H1 (cell line): ENCODE results near the gene YAP1. TPM values are rescaled to one million over a fixed set of nuclear protein-coding genes. Genes with fewer than 3 reads are reported as not detected.

Experiments
- CTCF ChIA-PET: fragments of 300-600 bp; sonication (Branson Sonifier 250); formaldehyde crosslinking; loops from one replicate; lab custom pipeline; 2021; ENCODE audit not compliant: partially characterized antibody; lab: Charles Lee
- POLR2A ChIA-PET: fragments of 300-600 bp; sonication (Branson Sonifier 250); formaldehyde crosslinking; loops from one replicate; lab custom pipeline; 2021; ENCODE audit warnings: inconsistent platforms; ENCODE audit not compliant: partially characterized antibody; lab: Charles Lee
- DNase-seq, 2 experiments: peaks; one replicate each; pipeline versions ENCODE4 v3.0.0 to v3.0.0-alpha.2; 2010 to 2022; ENCODE audit warnings: low spot score in 2 of 2, low read depth in 1 of 2, mixed read lengths in 1 of 2
- FAIRE-seq: peaks from 2 replicates; lab custom pipeline; 2011; peaks lifted over from hg19 to GRCh38; lab: Jason Lieb, UNC
- H2AFZ ChIP-seq: 2 replicates; pipeline ENCODE4 v1.8.1; 2012; ENCODE audit warnings: low read length, inconsistent platforms
- H2AK5ac ChIP-seq: 2 replicates; pipeline ENCODE4 v1.6.1; 2013; ENCODE audit warnings: low read depth, low read length
- H2BK120ac ChIP-seq: replicated peaks from 2 replicates; pipeline ENCODE3; 2013; ENCODE audit warnings: low read depth, low read length, inconsistent platforms
- H2BK12ac ChIP-seq: 2 replicates; pipeline ENCODE4 v1.6.1; 2013; ENCODE audit warnings: low read depth, low read length
- H2BK15ac ChIP-seq: 2 replicates; pipeline ENCODE4 v1.6.1; 2013; ENCODE audit warnings: low read length
- H2BK20ac ChIP-seq: 2 replicates; pipeline ENCODE4 v1.6.1; 2013; ENCODE audit warnings: low read length
- H2BK5ac ChIP-seq: 2 replicates; pipeline ENCODE4 v1.6.1; 2013; ENCODE audit warnings: low read depth, low read length
- H3K14ac ChIP-seq: 2 replicates; pipeline ENCODE4 v1.6.1; 2013; ENCODE audit warnings: inconsistent platforms; ENCODE audit not compliant: insufficient read length
- H3K18ac ChIP-seq: 2 replicates; pipeline ENCODE4 v1.6.1; 2013; ENCODE audit warnings: low read length; ENCODE audit errors: extremely low read depth
- H3K23ac ChIP-seq: 2 replicates; pipeline ENCODE4 v1.6.1; 2013; ENCODE audit warnings: inconsistent platforms; ENCODE audit not compliant: insufficient read length
- H3K23me2 ChIP-seq: 2 replicates; pipeline ENCODE4 v1.6.1; 2013; ENCODE audit warnings: low read depth, low read length
- H3K27ac ChIP-seq: 2 replicates; pipeline ENCODE4 v1.6.1; 2011; ENCODE audit warnings: low read depth, low read length, inconsistent platforms
- H3K27me3 ChIP-seq, 4 experiments: replicated peaks in 1 of 4; 1 replicate in 1 of 4; 2 replicates in 3 of 4; pipeline versions ENCODE4 v1.6.1 to v1.8.1; 2011 to 2013; ENCODE audit warnings: low read length in 3 of 4, mild to moderate bottlenecking in 3 of 4, inconsistent platforms in 2 of 4, mixed read lengths in 2 of 4, moderate library complexity in 1 of 4; ENCODE audit not compliant: control insufficient read depth in 3 of 4, insufficient read depth in 3 of 4; ENCODE audit errors: extremely low read depth in 1 of 4
- H3K36me3 ChIP-seq, 4 experiments: 2 replicates each; pipeline versions ENCODE4 v1.6.1 to v1.8.1; 2011 to 2013; ENCODE audit warnings: mild to moderate bottlenecking in 4 of 4, low read length in 3 of 4, moderate library complexity in 2 of 4, control low read depth in 1 of 4, inconsistent platforms in 1 of 4; ENCODE audit not compliant: insufficient read depth in 4 of 4, control insufficient read depth in 2 of 4
- H3K4ac ChIP-seq: replicated peaks from 2 replicates; pipeline ENCODE3; 2013; ENCODE audit warnings: low read length, low read depth, mixed read lengths, inconsistent platforms; ENCODE audit not compliant: insufficient read length
- H3K4me1 ChIP-seq, 4 experiments: replicated peaks in 1 of 4; 1 replicate in 1 of 4; 2 replicates in 3 of 4; pipeline versions ENCODE4 v1.6.1 to v1.8.1; 2011 to 2013; ENCODE audit warnings: low read length in 3 of 4, inconsistent platforms in 2 of 4, mixed read lengths in 1 of 4; ENCODE audit not compliant: insufficient read depth in 4 of 4, control insufficient read depth in 3 of 4
- H3K4me2 ChIP-seq, 2 experiments: 2 replicates each; pipeline versions ENCODE4 v1.6.1 to v1.8.1; 2011 to 2013; ENCODE audit warnings: low read depth in 2 of 2, low read length in 2 of 2, control low read depth in 1 of 2, inconsistent platforms in 1 of 2, mild to moderate bottlenecking in 1 of 2; ENCODE audit not compliant: insufficient read depth in 1 of 2
- H3K4me3 ChIP-seq, 4 experiments: fragments of 200-600, 300-600 bp in 1 of 4; sonication (generic), shearing (Covaris generic), sonication (Bioruptor Twin) in 1 of 4; 2 replicates each; pipeline versions ENCODE4 v1.5.1 to v1.8.1; 2011 to 2016; ENCODE audit warnings: low read length in 4 of 4, low read depth in 3 of 4, control low read depth in 2 of 4, inconsistent platforms in 2 of 4, mild to moderate bottlenecking in 2 of 4, mixed read lengths in 1 of 4, moderate library complexity in 1 of 4; ENCODE audit not compliant: insufficient read depth in 2 of 4; ENCODE audit errors: extremely low read depth in 1 of 4
- H3K56ac ChIP-seq: replicated peaks from 2 replicates; pipeline ENCODE3; 2013; ENCODE audit warnings: low read depth, mild to moderate bottlenecking, mixed read lengths, low read length, inconsistent platforms; ENCODE audit not compliant: insufficient read length
- H3K79me1 ChIP-seq: 2 replicates; pipeline ENCODE4 v1.6.1; 2013; ENCODE audit warnings: low read depth, low read length, control low read depth
- H3K79me2 ChIP-seq, 2 experiments: 2 replicates each; pipeline versions ENCODE4 v1.6.1 to v1.8.1; 2012 to 2013; ENCODE audit warnings: low read length in 2 of 2, mild to moderate bottlenecking in 2 of 2, inconsistent platforms in 1 of 2; ENCODE audit not compliant: insufficient read depth in 2 of 2, control insufficient read depth in 1 of 2
- H3K9ac ChIP-seq, 4 experiments: replicated peaks in 1 of 4; 1 replicate in 1 of 4; 2 replicates in 3 of 4; pipeline versions ENCODE4 v1.6.1 to v1.8.1; 2011 to 2013; ENCODE audit warnings: low read depth in 3 of 4, low read length in 3 of 4, control low read depth in 2 of 4, mild to moderate bottlenecking in 2 of 4, moderate library complexity in 2 of 4, inconsistent platforms in 1 of 4; ENCODE audit errors: extremely low read depth in 1 of 4
- H3K9me3 ChIP-seq, 2 experiments: 2 replicates each; pipeline versions ENCODE4 v1.6.1 to v1.8.1; 2012 to 2013; ENCODE audit warnings: mild to moderate bottlenecking in 2 of 2, moderate library complexity in 2 of 2, control low read depth in 1 of 2, inconsistent platforms in 1 of 2, low read depth in 1 of 2, low read length in 1 of 2, mixed read lengths in 1 of 2; ENCODE audit not compliant: insufficient read depth in 2 of 2
- H4K20me1 ChIP-seq, 2 experiments: replicated peaks in 1 of 2; 2 replicates each; pipeline versions ENCODE3 to v1.8.1; 2011 to 2013; ENCODE audit warnings: inconsistent platforms in 2 of 2, low read length in 2 of 2, mild to moderate bottlenecking in 1 of 2; ENCODE audit not compliant: insufficient read depth in 2 of 2, control insufficient read depth in 1 of 2
- H4K5ac ChIP-seq: 2 replicates; pipeline ENCODE4 v1.6.1; 2013; ENCODE audit warnings: low read length, low read depth, mixed read lengths, inconsistent platforms; ENCODE audit not compliant: insufficient read length
- H4K8ac ChIP-seq: 2 replicates; pipeline ENCODE4 v1.8.0; 2013; ENCODE audit warnings: mild to moderate bottlenecking, moderate library complexity, low read length, inconsistent platforms; ENCODE audit not compliant: insufficient read depth; ENCODE audit errors: extremely low read depth
- H4K91ac ChIP-seq: replicated peaks from 2 replicates; pipeline ENCODE3; 2013; ENCODE audit warnings: low read length, mixed read lengths, inconsistent platforms; ENCODE audit not compliant: insufficient read length
- BCL11A ChIP-seq, 2 experiments: IDR thresholded peaks; one replicate each; pipeline ENCODE4 v1.6.1; 2011; ENCODE audit warnings: low read depth in 2 of 2, low read length in 2 of 2, mild to moderate bottlenecking in 2 of 2
- JUN ChIP-seq: IDR thresholded peaks from 2 replicates; pipeline ENCODE4 v1.6.1; 2011; ENCODE audit warnings: low read depth, mild to moderate bottlenecking, improper control_type of control experiment, low read length
- PHF8 ChIP-seq: fragments of 200-600 bp; sonication (generic); conservative IDR thresholded peaks from 2 replicates; pipeline ENCODE4 v1.7.1; 2012; ENCODE audit warnings: low read depth, mild to moderate bottlenecking, inconsistent platforms, low read length, moderate library complexity
- SIRT6 ChIP-seq: IDR thresholded peaks from one replicate; pipeline ENCODE4 v1.7.1; 2012; ENCODE audit warnings: low read length, inconsistent platforms
- SIX5 ChIP-seq: IDR thresholded peaks from 2 replicates; pipeline ENCODE4 v1.6.1; 2011; ENCODE audit warnings: mild to moderate bottlenecking, low read depth, low read length
- SUZ12 ChIP-seq: fragments of 200-600 bp; sonication (generic); IDR thresholded peaks from 2 replicates; pipeline ENCODE4 v1.6.1; 2012; ENCODE audit warnings: mild to moderate bottlenecking, inconsistent platforms, low read length, moderate library complexity, mixed read lengths
- TAF1 ChIP-seq: IDR thresholded peaks from 2 replicates; pipeline ENCODE4 v1.6.1; 2011; ENCODE audit warnings: mild to moderate bottlenecking, low read depth, low read length
- TBP ChIP-seq: IDR thresholded peaks from 2 replicates; pipeline ENCODE4 v1.6.1; 2011; ENCODE audit warnings: low read depth, low read length, improper control_type of control experiment
- TCF12 ChIP-seq: IDR thresholded peaks from 2 replicates; pipeline ENCODE4 v1.6.1; 2011; ENCODE audit warnings: low read depth, mild to moderate bottlenecking, low read length
- WGBS, 2 experiments: shearing (Covaris generic) in 1 of 2; methylation state at CpG; one replicate each; pipeline versions ENCODE4 v1.1.6 to v1.1.7; 2013 to 2015; ENCODE audit warnings: low lambda C conversion rate in 2 of 2, mixed read lengths in 2 of 2, inconsistent platforms in 1 of 2, low coverage in 1 of 2, missing lambda C conversion rate in 1 of 2; ENCODE audit not compliant: insufficient replicate concordance in 2 of 2, insufficient coverage in 1 of 2, insufficient read length in 1 of 2; ENCODE audit errors: extremely low coverage in 1 of 2, missing lambda C conversion rate in 1 of 2; 5-methylcytosine and 5-hydroxymethylcytosine counted together
- polyA plus RNA-seq, 7 experiments: library from polyadenylated mRNA; depleted of rRNA in 3 of 7; stranded (reverse) in 5 of 7; unstranded in 2 of 7; fragments of >200 nt in 5 of 7; fragments of 200-250 nt in 2 of 7; gene quantifications; 1 replicate in 5 of 7; 2 replicates in 1 of 7; 4 replicates in 1 of 7; pipeline versions ENCODE4 v1.2.1 to v1.2.3, GENCODE V29; 2011 to 2013; ENCODE audit warnings: missing spikeins in 2 of 7, mixed read lengths in 2 of 7
- total RNA-seq: library from RNA; stranded (reverse); fragmentation: NEBNext Ultra II Directional; extraction: Animal tissue kit (Norgen Biotek cat#: 25700); gene quantifications from 2 replicates; pipeline ENCODE4 v1.2.1, GENCODE V29; 2021
- TF ChIP-seq, protein P1 (sequence below): IDR thresholded peaks from 2 replicates; pipeline ENCODE4 v1.6.1; 2011; ENCODE audit warnings: low read length, improper control_type of control experiment
- TF ChIP-seq, protein P2 (sequence below): IDR thresholded peaks from 2 replicates; pipeline ENCODE4 v1.6.1; 2012; ENCODE audit warnings: inconsistent platforms

YAP1 gene
- total and polyA plus RNA-seq, 2 of the 8 experiments (the other 6 are each of a cell fraction or from before 2014, with no cell fraction given): 62.0 to 108 TPM

DNA sequence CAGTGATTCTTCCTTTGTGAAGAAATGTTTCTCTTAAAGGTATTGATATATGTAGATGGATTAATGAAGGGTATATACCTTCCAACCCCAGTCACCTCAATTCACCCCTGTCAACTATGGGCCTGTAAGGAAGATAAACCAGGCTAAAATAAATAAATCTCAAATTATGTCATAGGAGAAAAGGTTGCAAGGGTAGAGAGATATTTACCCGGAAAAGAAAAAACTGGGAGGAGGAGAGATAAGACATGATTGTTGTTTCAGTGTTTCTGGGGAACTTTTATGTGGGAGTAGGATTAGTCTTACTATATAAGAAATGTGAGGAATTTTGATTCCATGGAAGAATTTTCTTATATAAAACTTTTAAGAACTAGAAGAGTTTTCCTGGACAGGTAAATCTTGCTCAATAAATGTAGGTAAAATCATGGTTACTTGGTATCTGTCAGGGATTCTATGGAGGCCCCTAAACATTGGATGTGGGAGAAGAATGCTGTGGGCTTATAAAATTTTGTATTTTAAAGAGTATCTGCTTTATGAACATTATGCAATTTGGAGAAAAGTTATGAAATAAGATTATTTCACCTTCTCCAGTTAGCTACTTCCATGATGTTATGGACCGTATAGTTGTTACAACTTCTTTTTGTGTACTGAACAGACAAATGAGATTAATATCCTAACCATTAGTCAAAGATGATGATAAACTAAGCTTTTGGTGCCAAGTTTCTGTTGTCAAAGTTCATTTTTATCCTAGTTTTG lies 6.4 kb downstream of the YAP1 start:
- H3K4me2 ChIP-seq: no peak overlapping the region; a peak in 1 of 4 replicates
- no peak overlapping the region for H3K4ac ChIP-seq
- no peak overlapping the region for H3K56ac ChIP-seq
- H3K9me3 ChIP-seq: no peaks in the 10 kb centered on the region
- no peak overlapping the region for H2BK5ac ChIP-seq
- DNase-seq: no peak
- H2AK5ac ChIP-seq: no peak overlapping the region
- ChIA-PET CTCF (no interaction called here), POLR2A (interaction anchor here (0.9 kb wide), 1 partner anchor 152 kb away, joined by 3 read pairs; no protein-coding TSS in a partner anchor)
- H3K79me1 ChIP-seq: peaks cover 2% of the 10 kb centered on the region; the same call in 1 of the 2 replicates
- H3K27me3 ChIP-seq: no peaks in the 10 kb centered on the region
- H4K20me1 ChIP-seq: peaks cover 0 to 3% of the 10 kb centered on the region in 2 experiments
- WGBS, 2 experiments: 90% methylated on average over 2 of the region's 2 CpGs; no CpG with 5 or more reads in 1 of the 2 experiments
- no peak overlapping the region for H2AFZ ChIP-seq
- peaks cover 6 to 89% of the 10 kb centered on the region in 2 experiments; a peak in 3 of 4 replicates for H3K79me2 ChIP-seq
- H3K9ac ChIP-seq: no peak overlapping the region
- no peak overlapping the region for H2BK120ac ChIP-seq
- H2BK20ac ChIP-seq: no peak overlapping the region
- H3K36me3 ChIP-seq: peaks cover 0 to 7% (median 0%) of the 10 kb centered on the region in 4 experiments; a peak in 1 of 8 replicates
- H3K4me3 ChIP-seq: peak overlapping the region in 1 of 4 experiments; percentile 29; a peak in 1 of 8 replicates
- no peak overlapping the region for H3K27ac ChIP-seq
- H3K14ac ChIP-seq: no peak overlapping the region
- peaks cover 0 to 44% (median 5%) of the 10 kb centered on the region in 4 experiments; a peak in 5 of 7 replicates for H3K4me1 ChIP-seq
- no peak for FAIRE-seq
- H2BK12ac ChIP-seq: no peak overlapping the region
- no peak overlapping the region for H4K91ac ChIP-seq
- no peak overlapping the region for H2BK15ac ChIP-seq
- H3K23me2 ChIP-seq: no peaks in the 10 kb centered on the region; the same call in 1 of the 2 replicates
- H4K8ac ChIP-seq: no peak overlapping the region
- H3K23ac ChIP-seq: no peak overlapping the region
- H3K18ac ChIP-seq: no peak overlapping the region
- H4K5ac ChIP-seq: no peak overlapping the region
- TF ChIP-seq, protein P1, sequence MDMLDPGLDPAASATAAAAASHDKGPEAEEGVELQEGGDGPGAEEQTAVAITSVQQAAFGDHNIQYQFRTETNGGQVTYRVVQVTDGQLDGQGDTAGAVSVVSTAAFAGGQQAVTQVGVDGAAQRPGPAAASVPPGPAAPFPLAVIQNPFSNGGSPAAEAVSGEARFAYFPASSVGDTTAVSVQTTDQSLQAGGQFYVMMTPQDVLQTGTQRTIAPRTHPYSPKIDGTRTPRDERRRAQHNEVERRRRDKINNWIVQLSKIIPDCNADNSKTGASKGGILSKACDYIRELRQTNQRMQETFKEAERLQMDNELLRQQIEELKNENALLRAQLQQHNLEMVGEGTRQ: no peak
- TF ChIP-seq TBP (no peak), JUN (no peak), SIRT6 (no peak), SUZ12 (no peak), BCL11A (IDR thresholded peaks at IDR 0.05; ENCODE audit: low read depth in 2 of 2, low read length in 2 of 2) (no peak), PHF8 (no peak), TCF12 (no peak), SIX5 (no peak), TAF1 (no peak)
- TF ChIP-seq, protein P2, sequence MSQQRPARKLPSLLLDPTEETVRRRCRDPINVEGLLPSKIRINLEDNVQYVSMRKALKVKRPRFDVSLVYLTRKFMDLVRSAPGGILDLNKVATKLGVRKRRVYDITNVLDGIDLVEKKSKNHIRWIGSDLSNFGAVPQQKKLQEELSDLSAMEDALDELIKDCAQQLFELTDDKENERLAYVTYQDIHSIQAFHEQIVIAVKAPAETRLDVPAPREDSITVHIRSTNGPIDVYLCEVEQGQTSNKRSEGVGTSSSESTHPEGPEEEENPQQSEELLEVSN: no peak
